Measurements from ENCODE around the gene RHBDD1.

RHBDD1 gene

GRCh38 chr2:226888378-226888965 lies 52.6 kb downstream of the RHBDD1 start:
- no peak for DNase-seq

- DNase-seq: no peak
Observed at GRCh38 chr2:226888971-226889370, 53.1 kb downstream of the RHBDD1 start.

GRCh38 chr2:226890286-226890685 lies 54.4 kb downstream of the RHBDD1 start:
- DNase-seq: no peak

DNA sequence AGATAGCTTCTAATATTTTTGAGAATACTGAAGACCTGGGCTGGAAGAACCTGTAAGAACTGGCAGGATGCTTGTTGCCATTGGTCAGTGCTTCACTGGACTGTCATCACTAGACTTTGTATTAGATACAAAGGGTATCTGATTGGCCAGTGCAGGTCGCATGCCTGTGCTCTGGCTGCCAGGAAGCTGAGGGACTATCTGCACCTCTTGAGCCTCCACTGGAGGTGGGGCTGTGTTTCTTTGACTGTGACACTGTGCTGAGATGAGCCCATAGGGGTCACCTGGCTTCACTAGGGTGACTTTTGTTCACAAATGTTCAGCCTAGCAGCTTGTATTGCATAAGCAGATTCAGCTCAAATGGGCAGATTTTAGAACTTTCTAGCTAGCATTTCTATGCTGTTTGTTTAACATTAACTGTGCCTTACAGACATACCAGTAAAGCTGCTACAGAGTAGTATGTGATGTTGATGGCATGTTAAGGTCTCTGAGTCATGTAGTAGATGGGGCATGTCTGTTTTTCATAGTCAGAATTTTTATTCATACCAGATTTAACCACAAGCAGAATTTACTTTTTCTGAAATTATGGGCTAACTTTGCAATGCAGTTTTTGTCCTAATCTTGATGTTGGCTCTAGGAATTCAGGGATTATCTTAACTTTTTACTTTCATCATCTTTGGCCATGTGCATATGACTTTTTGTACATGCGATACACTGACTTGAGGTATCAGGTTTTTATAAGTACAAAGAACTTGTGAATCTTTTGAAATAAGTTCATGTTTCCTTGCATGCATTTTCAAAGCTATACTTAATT lies 56.1 kb downstream of the RHBDD1 start:
- no peak for DNase-seq

DNA sequence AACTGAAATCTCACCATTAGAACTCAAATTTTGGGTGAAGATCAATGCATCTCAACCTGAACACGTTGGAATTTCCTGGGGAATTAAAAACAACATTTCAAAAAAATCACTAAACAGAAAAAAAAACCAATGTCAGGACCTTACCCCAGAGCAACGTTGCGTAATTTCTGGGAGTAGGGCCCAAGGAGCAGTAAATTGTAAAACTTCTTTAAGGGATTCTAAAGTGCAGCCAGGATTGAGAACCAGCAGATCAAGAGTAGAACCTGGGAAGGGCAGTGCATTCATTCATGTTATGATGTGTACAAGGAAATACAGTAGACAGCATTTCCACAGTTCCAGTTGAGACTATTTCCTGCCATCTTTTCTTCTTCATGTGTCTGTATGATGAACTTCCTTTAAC lies 56.9 kb downstream of the RHBDD1 start:
- DNase-seq: no peak

DNA sequence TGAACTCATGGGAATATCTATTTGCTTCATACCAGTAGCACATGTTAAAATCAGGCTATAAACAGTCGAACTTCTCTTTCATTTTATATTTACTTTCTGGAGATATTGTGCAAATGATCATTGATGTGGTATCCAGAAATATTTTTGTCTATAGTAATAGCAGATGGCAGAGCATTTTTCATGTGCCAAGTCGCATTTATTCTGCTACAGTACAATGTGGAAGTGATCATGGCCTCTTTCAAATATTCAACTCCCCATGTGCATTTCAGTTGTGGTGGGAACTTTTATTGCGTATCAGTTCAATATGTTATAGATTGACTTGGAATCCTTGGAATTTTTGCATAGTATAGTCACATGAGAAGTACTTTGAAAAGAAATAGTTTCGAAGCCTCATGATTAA lies 57.4 kb downstream of the RHBDD1 start:
- no peak for DNase-seq

- DNase-seq: no peak
Observed at GRCh38 chr2:226894752-226895151, 58.9 kb downstream of the RHBDD1 start.

DNA sequence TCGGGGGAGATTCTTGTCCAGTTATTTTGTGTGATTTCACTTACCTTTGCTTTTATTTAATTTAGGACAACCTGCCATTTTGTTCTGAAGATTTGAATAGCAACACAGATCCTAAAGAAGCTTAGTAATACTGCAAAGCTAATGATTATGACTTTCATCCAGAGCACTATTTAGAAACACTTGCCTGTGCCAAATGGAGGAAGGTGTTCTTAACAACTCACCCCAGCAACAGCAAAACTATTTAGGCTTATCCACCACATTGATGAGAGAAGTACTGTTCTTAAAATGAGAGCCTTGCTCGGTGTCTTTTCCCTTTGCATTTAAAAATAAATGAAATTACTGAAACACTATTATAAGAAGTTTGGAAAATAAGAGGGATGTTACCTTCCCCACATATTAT lies 59.7 kb downstream of the RHBDD1 start:
- no peak for DNase-seq

DNA sequence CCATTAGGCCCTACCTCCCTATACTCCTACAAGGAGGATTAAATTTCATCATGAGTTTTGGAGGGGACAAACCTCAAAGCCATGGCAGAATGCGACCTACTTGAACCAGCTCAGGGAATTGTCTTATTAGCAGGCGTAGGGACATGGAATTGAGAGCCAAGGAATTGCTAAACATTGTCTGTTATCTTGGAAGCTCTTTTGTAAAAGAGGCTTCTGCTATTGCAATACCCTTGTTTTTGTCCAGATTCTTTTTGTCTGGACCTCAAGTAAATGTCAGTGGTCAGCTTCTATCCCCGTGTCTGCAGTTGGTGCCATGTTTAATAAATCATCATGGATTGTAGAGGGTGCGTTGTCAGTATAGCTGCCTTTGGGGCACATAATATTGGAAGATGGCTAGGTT lies 62.3 kb downstream of the RHBDD1 start:
- no peak for DNase-seq

DNA sequence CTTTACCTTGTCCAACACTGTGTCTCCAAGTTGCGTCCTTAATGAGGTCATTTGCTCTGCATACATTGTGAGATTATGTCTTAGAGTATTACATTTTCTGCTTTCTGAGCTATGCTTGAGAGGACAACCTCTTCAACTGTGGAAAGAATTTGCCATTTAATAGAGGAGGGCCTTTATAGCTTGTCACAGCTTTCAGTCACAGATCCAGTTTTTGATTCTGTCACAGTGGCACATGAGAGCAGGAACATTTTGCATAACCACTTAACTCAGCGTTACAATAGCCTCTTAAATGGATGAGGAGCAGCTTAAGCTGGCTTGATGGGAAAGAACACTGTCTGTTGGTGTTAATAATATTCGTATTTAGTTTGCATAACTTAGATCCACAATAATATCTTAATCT lies 63.0 kb downstream of the RHBDD1 start:
- DNase-seq: no peak

DNA sequence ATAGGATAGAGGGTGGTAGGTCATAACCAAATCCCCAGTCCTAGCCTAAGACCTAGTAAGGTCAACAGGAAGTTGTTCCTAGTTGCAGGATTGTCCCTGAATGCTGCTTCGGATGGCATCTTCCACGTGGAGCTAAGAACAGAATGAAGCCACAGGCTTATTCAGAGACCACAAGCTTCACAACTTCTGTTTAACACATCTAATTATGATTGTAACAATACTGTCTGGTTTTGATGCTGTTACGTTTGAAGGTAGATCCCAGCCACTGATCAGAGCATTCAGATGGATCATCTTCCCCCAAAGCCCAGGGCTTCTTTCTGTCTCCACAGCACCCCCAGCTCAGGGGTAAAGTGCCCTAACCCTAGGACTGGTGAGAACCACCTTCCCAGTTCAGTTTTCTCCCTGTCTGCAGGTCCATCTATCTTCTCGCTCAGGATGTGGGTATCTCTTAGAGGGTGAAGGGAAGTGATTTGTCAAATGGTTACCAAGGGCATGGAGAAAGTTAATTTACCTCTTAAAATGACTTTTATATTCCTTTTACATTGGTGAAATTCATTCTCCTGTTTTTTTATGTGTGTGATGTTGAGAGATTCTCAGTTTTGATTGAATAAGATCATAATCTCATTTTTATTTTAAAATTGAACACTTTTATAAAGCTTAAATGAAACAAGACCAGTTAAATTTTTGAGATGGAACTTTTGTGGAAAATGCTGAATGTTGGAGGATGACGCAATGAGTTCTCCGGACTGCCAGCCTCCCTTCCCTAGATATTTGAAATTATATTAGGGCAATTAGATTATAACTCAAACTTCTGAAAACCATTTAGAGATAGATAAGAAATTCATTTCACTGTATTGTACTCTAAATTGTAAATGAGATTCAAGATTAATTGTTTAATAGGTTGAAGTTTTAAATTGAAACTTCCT lies 66.5 kb downstream of the RHBDD1 start:
- no peak for DNase-seq

GRCh38 chr2:226903179-226903578 lies 67.3 kb downstream of the RHBDD1 start:
- no peak for DNase-seq

- DNase-seq: no peak
Observed at GRCh38 chr2:226904592-226904991, 68.7 kb downstream of the RHBDD1 start.

GRCh38 chr2:226905718-226906117 lies 69.9 kb downstream of the RHBDD1 start:
- no peak for DNase-seq

GRCh38 chr2:226906163-226906693 lies 70.4 kb downstream of the RHBDD1 start:
- DNase-seq: no peak

GRCh38 chr2:226909126-226909525 lies 73.3 kb downstream of the RHBDD1 start:
- DNase-seq: no peak

GRCh38 chr2:226909836-226910235 lies 74.0 kb downstream of the RHBDD1 start:
- DNase-seq: no peak

DNA sequence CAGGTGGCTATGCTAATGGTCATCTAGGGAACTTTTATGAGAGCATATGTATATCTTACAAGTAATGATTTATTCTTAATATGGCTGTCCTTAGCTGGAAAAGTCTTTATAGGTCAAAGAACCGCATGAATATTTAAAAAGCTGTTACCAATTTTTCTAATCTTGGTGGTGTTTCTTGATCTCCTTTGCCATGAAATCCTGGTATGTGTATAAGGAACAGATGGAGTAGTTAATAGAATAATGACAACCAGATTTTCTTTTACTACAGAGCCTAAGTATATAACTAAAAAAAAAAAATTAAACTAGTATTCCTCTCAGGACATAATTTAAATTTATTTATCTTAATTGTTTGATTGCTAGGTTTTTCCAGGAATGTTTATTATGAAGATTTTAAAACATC lies 74.5 kb downstream of the RHBDD1 start:
- no peak for DNase-seq

DNA sequence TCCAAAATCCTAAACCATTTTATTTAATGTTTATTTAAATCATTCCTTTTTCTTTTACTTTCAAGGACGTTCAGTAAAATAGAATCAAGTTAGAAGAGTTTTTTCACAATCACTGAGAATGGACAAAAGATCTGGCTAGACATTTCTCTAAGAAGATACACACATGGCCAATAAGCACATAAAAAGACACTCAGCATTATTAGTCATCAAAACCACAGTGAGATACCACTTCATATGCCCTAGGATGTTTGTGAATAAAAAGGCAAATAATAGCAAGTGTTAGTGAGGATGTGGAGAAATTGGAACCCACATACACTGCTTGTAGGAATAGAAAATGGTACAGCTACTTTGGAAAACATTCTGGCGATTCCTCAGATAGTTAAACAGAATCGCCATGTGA lies 76.1 kb downstream of the RHBDD1 start:
- DNase-seq: no peak

- DNase-seq: no peak
Observed at GRCh38 chr2:226913641-226914040, 77.8 kb downstream of the RHBDD1 start.

GRCh38 chr2:226915846-226916360 lies 80.0 kb downstream of the RHBDD1 start:
- no peak for DNase-seq

DNA sequence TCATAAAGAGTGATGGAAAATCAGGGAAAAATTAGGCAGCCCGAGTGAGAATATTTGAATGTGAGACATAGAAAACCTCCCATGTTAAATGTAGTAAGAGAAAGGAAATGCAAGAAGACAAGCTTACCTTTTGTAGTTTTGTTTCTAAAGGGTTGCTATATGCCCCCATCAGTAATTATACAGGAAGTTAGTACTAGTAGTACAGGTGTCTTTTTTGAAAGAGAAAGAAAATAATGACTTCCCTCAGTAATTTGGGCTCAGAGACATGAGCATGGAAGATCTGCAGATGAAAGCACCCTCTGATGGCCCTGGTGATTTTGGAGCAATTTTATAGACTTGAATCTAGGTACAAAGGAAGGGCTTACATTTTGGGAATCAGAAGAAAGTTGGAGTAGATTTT lies 80.8 kb downstream of the RHBDD1 start:
- no peak for DNase-seq

DNA sequence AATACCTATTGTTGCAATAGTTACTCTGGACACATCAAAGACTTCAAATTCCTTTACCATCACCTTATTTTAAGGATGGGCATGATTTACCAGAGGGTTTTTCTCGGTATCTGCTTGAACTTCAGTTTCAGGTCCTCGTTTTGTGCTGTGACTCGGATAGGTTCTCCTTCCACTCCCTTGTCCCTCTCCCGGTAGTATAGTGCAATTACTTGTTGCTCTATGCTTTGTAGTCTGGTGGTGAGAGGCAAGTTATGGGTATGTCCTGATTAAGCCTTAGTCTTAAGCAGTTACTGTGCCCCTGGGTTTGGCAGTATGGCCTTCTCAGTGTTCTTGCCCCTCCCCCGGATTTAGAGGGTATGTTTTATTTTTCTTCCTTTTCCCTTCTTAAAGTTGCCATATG lies 96.6 kb downstream of the RHBDD1 start:
- DNase-seq: no peak

Measured in T-helper 1 cell (primary cell).